Thoracic aorta (tissue), 2 donors: ENCODE results near the gene GDPD4. TPM values are rescaled to one million over a fixed set of nuclear protein-coding genes. Genes with fewer than 3 reads are reported as not detected.

Experiments
- ATAC-seq: fragments of 150-250 bp; one replicate; pipeline ENCODE4 v1.8.0; 2017; ENCODE audit warnings: low read depth; ENCODE audit not compliant: insufficient number of reproducible peaks, low FRiP score
- DNase-seq: peaks from one replicate; pipeline ENCODE4 v3.0.0-alpha.2; 2020; ENCODE audit warnings: low spot score
- H3K27ac ChIP-seq, 2 donors: fragments of 200-600 bp; sonication (generic); 1 replicate in 1 of 2; 2 replicates in 1 of 2; pipeline ENCODE4 v1.5.1; 2016; ENCODE audit warnings: mild to moderate bottlenecking in 2 of 2, moderate library complexity in 2 of 2
- H3K27me3 ChIP-seq: fragments of 200-600 bp; sonication (generic); replicated peaks from 2 replicates; pipeline ENCODE4 v1.6.0; 2016; ENCODE audit warnings: mild to moderate bottlenecking; ENCODE audit not compliant: insufficient read depth
- H3K36me3 ChIP-seq: fragments of 200-600 bp; sonication (generic); one replicate; pipeline ENCODE4 v1.5.1; 2016
- H3K4me1 ChIP-seq, 2 donors: fragments of 200-600 bp; sonication (generic); 1 replicate in 1 of 2; 2 replicates in 1 of 2; pipeline versions ENCODE4 v1.5.1 to v1.6.0; 2016; ENCODE audit warnings: low read depth in 2 of 2, mild to moderate bottlenecking in 1 of 2; ENCODE audit not compliant: control insufficient read depth in 1 of 2
- H3K4me3 ChIP-seq: fragments of 200-600 bp; sonication (generic); 2 replicates; pipeline ENCODE4 v1.5.1; 2016; ENCODE audit warnings: mild to moderate bottlenecking
- H3K9me3 ChIP-seq: fragments of 200-600 bp; sonication (generic); 2 replicates; pipeline ENCODE4 v1.5.1; 2016
- CTCF ChIP-seq: fragments of 200-600 bp; sonication (generic); IDR thresholded peaks from one replicate; pipeline ENCODE4 v1.5.1; 2019; ENCODE audit warnings: antibody characterized with exemption
- total RNA-seq, 2 donors: library from RNA; depleted of rRNA; stranded (reverse); fragments of >200 nt; gene quantifications; one replicate each; pipeline versions ENCODE4 v1.1.0 to v1.2.3, GENCODE V29; 2016

The GDPD4 gene
- total RNA-seq, 2 donors from 2014 or later = not detected

- no peak for ATAC-seq
- no peak for DNase-seq
- no peak overlapping the region for H3K27ac ChIP-seq
- no peaks in the 10 kb centered on the region for H3K9me3 ChIP-seq
- H3K4me1 ChIP-seq = no peaks in the 10 kb centered on the region
- no peaks in the 10 kb centered on the region for H3K27me3 ChIP-seq
- no peaks in the 10 kb centered on the region for H3K36me3 ChIP-seq
- no peak overlapping the region for H3K4me3 ChIP-seq
- no peak for TF ChIP-seq CTCF
Measured at GRCh38 chr11:77287136-77287535, 14.3 kb downstream of the GDPD4 start.

- H3K9me3 ChIP-seq = no peaks in the 10 kb centered on the region
- no peaks in the 10 kb centered on the region for H3K4me1 ChIP-seq
- no peaks in the 10 kb centered on the region for H3K36me3 ChIP-seq
- no peak overlapping the region for H3K27ac ChIP-seq
- no peaks in the 10 kb centered on the region for H3K27me3 ChIP-seq
- DNase-seq (no peak), ATAC-seq (no peak)
- TF ChIP-seq CTCF = no peak
- no peak overlapping the region for H3K4me3 ChIP-seq
Measured at GRCh38 chr11:77284476-77285468, 16.7 kb downstream of the GDPD4 start.

GRCh38 chr11:77283101-77283500 lies 18.4 kb downstream of the GDPD4 start:
- no peak overlapping the region for H3K27ac ChIP-seq
- no peak overlapping the region for H3K4me3 ChIP-seq
- no peaks in the 10 kb centered on the region for H3K4me1 ChIP-seq
- ATAC-seq = no peak
- H3K27me3 ChIP-seq = no peaks in the 10 kb centered on the region
- H3K36me3 ChIP-seq = no peaks in the 10 kb centered on the region
- no peaks in the 10 kb centered on the region for H3K9me3 ChIP-seq
- TF ChIP-seq CTCF = no peak
- DNase-seq = no peak

- TF ChIP-seq CTCF = no peak
- Histone ChIP-seq H3K27ac (no peak overlapping the region), H3K36me3 (no peaks in the 10 kb centered on the region), H3K4me3 (no peak overlapping the region), H3K4me1 (no peaks in the 10 kb centered on the region), H3K9me3 (no peaks in the 10 kb centered on the region), H3K27me3 (no peaks in the 10 kb centered on the region)
- ATAC-seq (no peak), DNase-seq (no peak)
Measured at GRCh38 chr11:77278595-77279506, 22.6 kb downstream of the GDPD4 start.

- TF ChIP-seq CTCF = no peak
- DNase-seq (no peak), ATAC-seq (no peak)
- no peaks in the 10 kb centered on the region for H3K4me1 ChIP-seq
- no peak overlapping the region for H3K4me3 ChIP-seq
- H3K36me3 ChIP-seq = no peaks in the 10 kb centered on the region
- H3K27ac ChIP-seq = no peak overlapping the region
- no peaks in the 10 kb centered on the region for H3K9me3 ChIP-seq
- H3K27me3 ChIP-seq = no peaks in the 10 kb centered on the region
Measured at GRCh38 chr11:77276271-77276670, 25.2 kb downstream of the GDPD4 start.
